ENCODE measurements around the gene TRANK1.

- TF ChIP-seq, protein P1, sequence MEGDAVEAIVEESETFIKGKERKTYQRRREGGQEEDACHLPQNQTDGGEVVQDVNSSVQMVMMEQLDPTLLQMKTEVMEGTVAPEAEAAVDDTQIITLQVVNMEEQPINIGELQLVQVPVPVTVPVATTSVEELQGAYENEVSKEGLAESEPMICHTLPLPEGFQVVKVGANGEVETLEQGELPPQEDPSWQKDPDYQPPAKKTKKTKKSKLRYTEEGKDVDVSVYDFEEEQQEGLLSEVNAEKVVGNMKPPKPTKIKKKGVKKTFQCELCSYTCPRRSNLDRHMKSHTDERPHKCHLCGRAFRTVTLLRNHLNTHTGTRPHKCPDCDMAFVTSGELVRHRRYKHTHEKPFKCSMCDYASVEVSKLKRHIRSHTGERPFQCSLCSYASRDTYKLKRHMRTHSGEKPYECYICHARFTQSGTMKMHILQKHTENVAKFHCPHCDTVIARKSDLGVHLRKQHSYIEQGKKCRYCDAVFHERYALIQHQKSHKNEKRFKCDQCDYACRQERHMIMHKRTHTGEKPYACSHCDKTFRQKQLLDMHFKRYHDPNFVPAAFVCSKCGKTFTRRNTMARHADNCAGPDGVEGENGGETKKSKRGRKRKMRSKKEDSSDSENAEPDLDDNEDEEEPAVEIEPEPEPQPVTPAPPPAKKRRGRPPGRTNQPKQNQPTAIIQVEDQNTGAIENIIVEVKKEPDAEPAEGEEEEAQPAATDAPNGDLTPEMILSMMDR (IDR thresholded peaks at IDR 0.05 in 2 of 3, conservative IDR thresholded peaks at IDR 0.05 in 1 of 3; ENCODE audit: borderline replicate concordance in 1 of 3, insufficient read depth in 1 of 3, low read depth in 2 of 3, low read length in 2 of 3), result 0 out of 6 replicates have a peak, but pooled peaks of 2 of the 3 experiments have one; percentile 1 to 6
- TF ChIP-seq POLR2A (IDR thresholded peaks at IDR 0.05; ENCODE audit: borderline replicate concordance, extremely low read depth, insufficient read depth, insufficient read length) (no peak), EZH2phosphoT487 (IDR thresholded peaks at IDR 0.05; ENCODE audit: borderline replicate concordance) (no peak), RAD21 (IDR thresholded peaks at IDR 0.05; ENCODE audit: low read depth) (no peak)
Observed at GRCh38 chr3:36923523-36923943, 21.3 kb downstream of the TRANK1 start.
